HG03135 (cell line): ENCODE measurements around the gene AOPEP.

Experiments used
- ATAC-seq: cut with Tn5 transposase; IDR thresholded peaks from one replicate; pipeline ENCODE4 v1.9.1; 2021; ENCODE audit warnings: mild to moderate bottlenecking, moderate library complexity; ENCODE audit not compliant: unreplicated experiment

Gene AOPEP

DNA sequence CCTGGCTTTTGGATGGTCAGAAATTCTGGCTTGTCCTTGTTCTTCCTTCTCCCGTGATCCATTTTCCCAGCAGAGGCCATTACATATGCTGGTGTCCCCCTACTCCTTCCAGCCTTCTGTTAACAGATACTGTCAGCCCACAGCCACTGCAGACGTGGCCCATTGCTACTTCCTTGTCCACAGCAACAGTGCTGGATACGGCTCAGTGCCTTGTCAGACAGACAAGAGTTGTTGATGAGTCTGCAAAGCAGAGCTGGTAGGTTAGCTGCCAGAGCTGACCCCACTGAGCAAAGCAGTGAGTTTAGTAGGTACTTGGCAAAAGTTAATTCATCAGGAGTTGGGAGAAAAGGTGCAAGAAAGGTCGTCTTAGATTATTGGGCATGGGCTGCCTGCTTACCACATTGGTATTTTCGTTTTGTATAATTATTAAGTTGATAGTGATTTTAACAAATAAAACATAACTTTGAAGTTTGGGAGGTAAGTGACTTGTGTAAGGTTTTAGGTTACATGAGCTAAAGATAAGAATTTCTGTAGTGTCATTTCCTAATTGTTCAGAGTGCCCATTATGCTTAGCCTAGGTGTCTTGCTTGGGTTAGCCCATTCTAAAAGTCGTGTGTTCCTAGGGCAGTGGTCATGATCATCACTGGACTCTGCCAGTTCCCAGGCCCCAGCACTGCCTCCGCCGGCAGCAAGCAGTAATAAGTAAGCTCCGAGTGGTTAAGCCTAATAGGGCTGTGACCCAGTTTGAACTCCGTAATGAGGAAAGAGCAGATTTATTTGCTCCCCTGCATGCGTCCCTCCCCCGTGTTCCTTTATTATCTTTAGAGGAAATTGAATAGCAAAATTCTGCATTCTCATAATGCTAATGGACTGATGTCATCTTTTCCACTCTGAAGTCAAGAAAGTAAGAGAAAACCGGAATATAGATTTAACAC lies 299.0 kb downstream of the AOPEP start:
- no peak for ATAC-seq

DNA sequence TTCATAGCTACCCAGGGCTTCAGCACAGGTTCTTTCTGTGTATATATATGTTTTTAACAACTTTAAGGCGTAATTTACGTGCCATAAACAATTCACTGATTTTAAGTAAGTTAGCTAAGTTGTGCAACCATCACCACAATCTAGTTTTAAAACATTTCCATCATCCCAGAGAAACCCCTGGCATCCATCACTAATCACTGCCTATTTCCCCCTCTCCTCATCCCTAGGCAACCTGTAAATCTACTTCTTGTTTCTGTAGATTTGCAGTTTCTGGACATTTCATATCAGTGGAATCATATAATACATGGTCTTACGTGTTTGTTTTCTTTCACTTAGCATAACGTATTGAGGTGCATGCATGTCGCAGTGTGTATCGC lies 299.6 kb downstream of the AOPEP start:
- no peak for ATAC-seq

DNA sequence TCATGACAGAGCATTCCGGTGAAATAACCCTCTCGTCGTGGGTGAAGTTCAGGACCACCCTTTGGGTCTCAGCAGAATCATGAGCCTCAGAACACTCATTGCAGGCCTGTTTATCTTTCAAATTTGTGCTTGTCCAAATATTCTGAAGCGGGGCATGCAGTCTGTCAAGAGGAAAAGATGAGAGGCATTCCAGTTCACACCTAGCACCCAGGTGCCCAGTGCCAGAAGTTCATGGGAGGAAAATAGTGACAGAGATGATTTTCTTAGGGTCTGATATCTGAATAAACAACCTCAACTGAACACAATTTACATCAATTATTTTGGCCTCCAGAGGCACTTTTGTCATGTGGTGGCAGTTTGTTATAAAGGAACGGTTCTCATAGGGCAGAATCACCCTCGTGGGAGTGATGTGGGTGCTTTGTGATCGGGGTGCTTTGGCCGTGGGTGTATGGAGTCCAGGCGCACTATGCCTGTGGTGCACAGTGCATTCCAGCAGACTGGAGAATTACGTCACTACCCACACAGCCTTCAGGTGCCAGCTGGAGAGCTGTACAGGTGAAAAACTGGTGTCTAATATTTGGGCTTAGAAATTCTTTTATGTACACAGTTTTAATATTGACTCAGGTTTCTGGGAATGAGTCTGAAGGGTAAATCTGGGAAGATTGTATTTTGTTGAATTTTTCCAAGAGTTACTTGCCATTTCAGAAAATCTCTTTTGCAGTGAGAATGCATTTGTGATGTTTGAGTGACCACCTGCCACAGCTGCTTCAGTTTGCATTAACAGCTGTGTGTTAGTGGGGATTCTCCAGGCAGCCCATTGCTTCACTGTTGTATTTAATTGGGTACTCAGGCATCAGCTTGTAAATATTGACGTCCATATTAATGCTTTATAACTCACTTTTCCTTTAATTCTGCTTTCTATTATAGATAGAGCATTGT lies 301.7 kb downstream of the AOPEP start:
- ATAC-seq: no peak

DNA sequence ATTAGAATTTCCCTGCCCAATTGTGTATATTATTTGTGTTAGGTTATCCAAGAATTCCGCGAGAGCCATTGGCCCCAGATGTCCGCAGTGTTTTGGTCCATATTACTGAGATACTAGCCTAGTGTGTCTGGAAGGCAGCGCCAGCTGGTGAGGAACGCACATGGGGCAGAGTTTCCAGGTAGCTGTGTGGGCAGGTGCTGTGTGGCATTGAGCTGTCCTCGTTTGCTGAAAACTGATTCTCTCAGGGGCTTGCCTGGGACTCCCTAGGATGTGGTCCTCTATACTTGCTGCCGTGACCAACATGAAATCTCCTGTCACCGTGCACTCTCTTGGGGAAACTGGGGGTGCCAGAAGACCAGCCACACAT lies 302.3 kb downstream of the AOPEP start:
- ATAC-seq: no peak

DNA sequence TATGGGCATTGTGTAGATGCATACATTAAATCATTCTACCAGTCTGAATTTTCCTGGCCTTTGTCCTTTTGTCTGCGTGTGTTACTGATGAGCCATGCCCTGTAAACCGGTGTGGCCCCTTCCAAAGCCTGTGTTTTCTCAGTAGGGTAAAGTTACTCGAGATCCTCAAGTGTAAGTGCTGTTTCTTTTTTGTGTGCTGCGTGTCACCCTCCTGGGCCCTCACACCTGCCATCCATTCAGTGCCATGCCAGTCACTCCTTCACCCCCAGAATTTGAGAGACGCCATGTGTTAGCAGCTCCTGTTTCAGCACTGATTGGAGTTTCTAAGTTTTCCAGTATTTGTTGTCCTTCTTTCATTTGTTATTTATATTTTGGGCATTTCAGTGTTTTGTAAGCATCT lies 302.8 kb downstream of the AOPEP start:
- no peak for ATAC-seq

DNA sequence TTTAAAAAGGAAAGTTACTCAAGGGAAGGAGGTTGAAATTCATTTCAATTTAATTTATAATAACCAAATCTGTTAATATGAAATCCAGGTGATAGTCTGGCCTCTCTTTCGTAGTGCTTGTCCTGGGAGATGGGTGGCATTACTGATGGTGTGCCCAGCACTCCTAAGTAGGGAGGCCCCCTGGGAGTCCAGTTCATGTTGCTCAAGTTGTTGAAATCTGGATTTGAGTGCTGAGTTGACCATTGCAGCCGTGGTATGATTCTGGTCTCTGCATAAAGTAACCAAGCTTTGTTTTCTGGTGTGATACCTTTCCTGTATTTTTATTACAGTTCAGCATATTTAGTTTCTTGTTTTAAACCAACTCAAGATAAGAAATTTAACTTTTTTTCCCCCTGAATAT lies 303.2 kb downstream of the AOPEP start:
- ATAC-seq: no peak

DNA sequence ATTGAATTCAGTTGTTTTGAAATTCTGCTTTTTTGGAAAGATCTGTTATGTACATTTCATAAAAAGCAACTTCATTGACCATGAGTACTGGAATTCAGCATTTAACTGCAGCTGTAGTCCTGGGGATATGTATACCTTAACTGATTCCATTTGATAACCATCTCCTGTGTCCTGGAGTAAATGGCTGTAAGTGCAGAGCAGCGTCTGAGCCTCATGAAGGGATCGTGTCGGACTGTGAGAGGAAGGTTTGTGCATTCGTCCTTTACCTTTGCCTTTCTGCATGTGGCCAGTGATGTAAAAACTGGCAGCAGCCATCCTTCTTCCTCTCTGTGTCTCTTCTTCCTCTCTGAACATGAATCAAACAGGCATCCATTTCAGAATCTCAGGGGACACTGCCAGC lies 303.8 kb downstream of the AOPEP start:
- no peak for ATAC-seq

DNA sequence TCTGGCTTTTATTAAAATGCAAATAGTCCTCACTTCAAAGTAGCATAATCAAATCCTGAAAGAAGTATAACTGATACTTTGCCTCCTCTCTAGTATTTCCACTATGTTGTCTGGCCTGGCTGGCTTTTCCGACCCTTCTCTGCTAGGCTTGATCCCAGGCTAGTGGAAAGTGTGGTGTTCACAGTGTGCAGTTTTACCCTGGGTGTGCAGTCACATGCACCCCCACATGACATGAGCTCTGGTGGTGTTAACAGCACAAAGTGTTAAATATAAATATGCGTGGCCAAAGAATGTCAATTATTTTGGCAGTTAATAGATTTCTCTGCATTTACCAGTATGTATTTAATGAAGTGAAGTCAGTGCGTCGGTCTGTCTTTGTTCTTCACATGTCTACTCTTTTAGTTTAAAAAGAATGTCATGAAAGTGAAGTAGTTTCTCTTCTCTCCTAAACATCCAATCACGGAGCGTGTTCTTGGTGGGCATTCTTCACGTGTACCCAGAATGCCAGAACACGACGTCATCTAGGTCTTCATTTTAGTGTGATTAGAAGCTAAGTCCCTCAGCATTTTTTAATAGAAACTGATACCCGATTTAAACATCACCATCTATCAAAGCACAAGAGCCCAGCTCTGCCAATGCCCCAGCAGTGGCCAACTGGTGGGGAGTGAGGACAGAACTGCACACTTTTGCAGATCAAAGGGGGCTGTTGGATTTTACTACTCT lies 304.6 kb downstream of the AOPEP start:
- no peak for ATAC-seq

DNA sequence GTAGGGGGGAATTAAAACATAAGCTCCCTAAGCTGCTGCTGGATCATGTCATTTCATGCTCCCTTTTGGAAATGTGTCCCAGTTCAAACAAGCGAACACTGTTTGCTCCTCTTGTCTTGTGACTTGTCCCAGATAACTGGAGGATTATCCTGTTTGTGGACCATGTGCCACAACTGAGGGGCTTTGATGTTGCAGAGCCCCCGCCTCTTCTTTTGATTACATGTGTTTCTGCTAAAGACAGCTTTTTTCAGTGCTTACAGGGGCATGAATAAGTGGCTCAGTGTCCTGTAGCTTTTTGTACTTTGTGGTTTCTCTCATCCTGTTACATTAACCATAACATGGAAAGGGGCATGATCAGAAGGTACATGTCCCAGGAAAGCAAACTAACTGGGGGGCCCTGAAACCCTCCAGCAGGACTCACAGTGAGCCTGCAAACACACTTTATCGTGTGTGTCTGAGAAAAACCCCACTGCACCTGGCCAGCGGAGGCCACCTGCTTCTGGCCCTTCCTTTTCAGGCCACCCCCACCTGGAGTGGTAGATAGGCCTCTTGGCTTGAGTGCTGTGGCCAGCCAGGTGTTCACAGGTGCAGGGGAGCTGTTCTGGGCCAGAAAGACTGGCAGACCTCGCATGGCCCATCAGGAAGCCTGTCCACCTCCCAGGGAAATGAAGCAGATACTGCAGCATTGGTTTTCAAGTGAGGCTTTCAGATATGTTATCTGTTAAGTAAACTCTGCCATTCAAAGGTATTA lies 305.4 kb downstream of the AOPEP start:
- no peak for ATAC-seq

DNA sequence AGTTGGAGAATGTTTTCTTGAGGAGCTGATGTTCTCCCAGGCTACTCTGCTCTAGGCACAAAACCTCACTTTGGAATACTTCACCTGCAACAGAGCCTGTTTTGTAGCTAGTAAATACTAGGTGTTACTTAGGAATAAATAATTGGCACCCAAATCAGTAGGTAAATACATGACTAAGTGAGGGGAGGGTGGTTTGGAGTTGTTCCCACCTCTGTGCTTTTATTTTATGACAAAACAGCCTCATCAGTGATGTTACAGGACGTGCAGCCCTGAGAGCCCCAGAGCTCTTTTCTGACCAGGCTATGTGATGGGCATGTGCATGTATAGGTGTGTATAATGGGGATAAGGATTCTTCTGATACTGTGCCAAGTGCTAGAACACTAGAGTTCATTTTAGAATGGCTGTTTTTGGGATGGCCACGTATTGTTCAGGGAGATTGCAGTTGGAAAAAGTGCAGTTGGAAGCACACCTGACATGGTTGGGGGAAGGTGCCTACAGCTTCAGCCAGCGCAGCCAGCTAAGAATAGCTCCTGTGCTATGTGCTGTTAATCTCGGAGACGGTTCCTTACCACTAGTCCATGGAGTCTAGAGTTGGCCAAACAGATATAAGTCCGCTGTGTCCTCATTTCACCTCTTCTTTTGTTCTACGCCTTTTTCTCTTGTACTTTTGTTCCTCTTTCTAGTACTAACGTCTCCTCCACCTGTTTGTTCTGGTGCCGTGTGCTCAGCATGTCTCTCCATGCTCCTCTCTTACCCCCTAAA lies 306.3 kb downstream of the AOPEP start:
- no peak for ATAC-seq

DNA sequence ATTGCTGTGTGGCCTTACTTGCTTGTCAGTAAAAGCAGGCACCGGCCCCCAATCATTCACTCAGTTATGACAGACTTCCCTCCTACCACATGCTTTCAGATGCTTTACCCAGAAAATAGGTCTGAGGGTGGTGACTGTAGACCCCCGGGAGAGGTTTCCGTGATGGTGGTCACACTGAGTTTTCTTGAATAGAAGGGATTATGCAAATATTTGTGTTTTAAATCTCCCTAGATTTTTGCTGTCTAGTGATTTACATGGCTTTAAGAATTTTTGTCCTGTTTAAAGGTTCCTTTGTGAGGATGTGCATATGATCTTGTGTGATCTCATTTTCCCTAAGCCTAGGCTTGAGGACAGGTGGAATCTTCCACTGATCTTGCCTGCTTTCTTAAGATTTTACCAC lies 309.3 kb downstream of the AOPEP start:
- no peak for ATAC-seq

DNA sequence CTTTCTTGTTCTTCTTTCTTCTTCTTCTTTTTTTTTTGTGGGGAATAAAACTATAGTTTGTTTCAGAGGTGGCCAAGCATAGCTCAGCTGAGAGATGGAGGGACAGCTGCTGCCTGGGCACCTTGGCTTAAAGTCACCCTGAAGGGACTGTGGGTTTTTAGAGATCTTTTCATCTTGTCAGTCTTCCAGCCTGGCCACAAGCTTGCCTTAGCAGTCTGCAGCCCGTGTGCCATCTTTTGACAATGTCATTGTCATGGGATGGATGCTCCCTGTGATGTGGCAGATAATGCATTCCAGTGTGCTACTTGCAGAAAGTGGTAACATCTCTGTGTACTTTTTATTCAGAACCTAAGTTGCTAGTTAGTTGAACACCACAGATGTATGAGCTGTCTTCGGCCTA lies 310.2 kb downstream of the AOPEP start:
- no peak for ATAC-seq

DNA sequence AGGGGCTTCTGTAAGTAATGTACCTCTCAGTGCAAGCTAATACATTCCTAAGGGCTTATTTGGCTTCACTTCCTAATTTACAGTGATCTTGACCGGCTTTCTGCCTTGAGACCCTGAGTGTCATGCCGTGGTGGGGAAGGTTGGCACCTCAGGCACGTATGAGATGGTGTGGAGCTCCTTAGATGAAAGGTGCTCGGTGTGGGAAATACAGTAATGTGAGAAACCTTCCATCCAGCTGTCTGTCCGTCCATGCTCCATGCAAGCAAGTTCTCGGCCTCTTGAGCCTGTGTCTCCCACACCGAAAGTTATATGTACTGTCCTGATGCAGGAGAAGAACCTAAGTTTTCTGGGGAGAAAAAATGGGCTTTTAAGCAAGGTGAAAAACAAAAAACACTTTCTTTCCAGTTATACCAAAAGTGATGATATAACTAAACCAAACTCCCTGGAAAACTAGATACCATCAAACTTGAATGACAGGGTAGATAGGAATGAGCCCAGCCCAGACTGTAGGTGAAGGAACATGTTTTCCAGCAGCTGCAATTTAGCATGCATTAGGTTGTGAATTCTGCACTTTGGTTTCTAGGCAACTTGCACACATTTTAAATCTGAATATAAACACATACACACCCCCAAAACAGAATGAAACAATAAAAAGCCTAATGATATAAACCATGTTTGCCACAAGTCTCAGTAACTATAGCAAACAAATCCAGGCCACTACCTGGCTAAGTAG lies 311.5 kb downstream of the AOPEP start:
- no peak for ATAC-seq

DNA sequence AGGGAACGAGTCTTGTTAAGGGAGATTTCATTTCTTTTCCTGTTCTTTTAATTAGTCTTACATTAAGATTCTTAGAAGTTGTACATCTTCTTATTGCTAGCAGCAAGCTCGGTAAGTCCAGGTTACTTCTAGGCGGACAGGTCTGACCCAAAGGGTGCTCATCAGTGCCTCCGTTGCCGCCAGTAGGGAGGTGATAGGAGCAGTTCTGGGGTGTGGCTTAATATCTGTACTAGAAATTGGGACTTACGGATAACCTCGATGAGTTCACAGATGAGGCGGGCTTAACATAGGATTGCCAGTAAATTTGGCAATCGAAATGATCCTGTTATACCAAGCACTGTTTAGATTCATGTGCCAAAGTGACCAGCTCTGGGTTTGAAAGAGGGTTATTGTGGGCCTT lies 312.2 kb downstream of the AOPEP start:
- no peak for ATAC-seq

DNA sequence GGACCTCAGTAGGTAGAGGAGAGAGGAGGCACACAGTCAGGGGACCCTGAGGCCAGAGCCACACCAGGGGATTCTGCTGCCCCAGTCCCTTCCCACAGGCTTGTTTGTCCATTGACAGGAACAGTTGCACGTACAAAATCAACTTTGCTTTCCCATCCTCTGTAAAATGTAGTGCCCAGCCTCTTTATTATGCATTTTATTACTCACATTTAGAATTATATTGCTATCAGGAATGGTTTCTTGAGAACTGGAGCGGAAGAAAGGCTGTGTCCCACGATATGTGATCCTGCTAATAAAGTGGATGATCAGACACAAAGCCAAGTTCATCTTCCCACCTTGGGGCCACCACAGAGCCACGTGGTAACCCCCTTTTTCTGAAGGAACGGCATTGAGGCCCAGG lies 313.6 kb downstream of the AOPEP start:
- ATAC-seq: no peak

DNA sequence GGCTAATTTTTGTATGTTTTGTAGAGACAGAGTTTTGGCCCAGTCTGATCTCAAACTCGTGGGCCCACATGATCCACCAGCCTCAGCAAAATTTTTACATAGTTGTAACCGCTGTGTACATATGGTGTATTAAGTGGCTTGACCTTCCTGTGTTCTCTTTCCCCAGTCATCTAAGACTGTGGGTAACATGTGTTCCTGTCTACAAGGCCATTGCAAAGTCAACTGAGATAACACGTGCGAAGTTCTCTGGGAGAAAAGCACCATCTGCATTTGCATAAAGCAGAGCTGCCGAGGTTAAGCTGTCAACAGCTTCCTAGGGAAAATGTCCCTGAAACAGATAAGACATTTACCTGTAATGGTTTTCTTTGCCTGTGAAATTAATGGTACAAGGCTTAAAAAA lies 317.3 kb downstream of the AOPEP start:
- no peak for ATAC-seq

DNA sequence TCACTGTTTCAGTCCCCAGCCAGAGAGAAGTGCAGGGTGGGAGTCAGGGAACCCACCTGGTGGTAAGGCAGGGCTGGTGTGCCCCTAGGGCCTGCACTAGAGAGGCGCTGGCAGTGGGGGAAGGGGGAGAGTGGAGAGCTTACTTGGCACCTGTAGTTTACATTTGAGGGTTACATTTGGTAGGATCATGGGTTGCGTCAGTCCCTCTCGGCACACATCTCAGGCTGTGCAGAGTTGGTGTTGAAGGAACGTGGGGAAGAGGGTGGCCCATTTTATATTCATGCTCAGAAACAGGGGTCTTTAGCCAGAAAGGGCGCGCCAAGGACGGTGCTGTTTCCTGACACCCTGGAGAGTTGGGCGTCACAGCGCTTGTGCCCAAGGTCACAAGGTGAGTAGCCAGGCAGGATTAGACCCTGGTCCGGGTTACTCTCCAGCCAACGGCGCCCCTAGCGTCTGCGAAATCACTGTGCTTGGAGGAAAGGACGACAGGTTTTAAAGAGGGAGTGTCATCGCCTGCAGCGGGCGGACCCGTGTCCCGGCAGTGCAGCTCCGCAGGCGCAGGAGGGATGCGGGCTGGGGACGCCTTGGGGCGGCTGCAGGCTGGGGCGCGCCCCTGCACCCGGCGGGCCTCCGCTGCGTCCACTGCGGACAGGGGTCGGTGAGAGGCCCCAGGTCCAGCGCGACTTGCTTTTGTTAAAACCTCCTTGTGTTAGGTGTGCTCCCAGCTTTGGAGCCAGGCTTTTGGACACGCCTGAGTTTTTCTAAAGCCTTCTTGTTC lies 318.4 kb downstream of the AOPEP start:
- ATAC-seq: no peak

DNA sequence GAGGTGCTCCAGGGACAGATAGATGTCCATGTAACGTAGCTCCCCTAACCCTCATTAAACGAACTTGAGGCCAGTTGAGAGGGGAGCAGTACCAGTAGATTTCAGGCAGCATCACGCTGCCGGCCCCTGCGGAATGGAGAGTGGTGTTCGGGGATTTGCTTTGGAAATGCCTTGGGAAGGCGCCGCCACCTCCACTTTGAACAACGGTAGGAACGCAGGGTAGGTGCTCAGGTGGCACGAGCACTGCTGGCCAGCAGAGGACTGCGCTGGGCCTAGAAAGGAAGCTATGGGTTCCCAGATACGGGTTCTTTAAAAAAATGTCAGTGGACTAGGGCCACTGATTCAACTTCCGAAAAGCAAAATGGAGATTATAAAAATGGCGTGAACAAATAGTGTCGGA lies 319.3 kb downstream of the AOPEP start:
- no peak for ATAC-seq
